GM23338 (cell line): ENCODE measurements around the gene GCH1. TPM values are rescaled to one million over a fixed set of nuclear protein-coding genes. Genes with fewer than 3 reads are reported as not detected.

Source experiments
- ATAC-seq: fragments of 200-7000 bp; cut with Tn5 transposase; 3 replicates; pipeline ENCODE4 v1.9.1; 2020
- DNase-seq: peaks from one replicate; pipeline ENCODE4 v3.0.0-alpha.2; 2015; ENCODE audit warnings: low spot score
- H2AFZ ChIP-seq: fragments of 200-600 bp; sonication (generic); 2 replicates; pipeline ENCODE4 v1.8.0; 2016; ENCODE audit warnings: antibody characterized with exemption, mild to moderate bottlenecking, moderate library complexity
- H3F3A ChIP-seq: fragments of 200-600 bp; sonication (generic); replicated peaks from 2 replicates; pipeline ENCODE4 v1.8.0; 2017; ENCODE audit warnings: antibody characterized with exemption, mixed run types, low read depth
- H3K27ac ChIP-seq: fragments of 200-600 bp; sonication (generic); 2 replicates; pipeline ENCODE4 v1.6.1; 2016; ENCODE audit warnings: low read depth
- H3K27me3 ChIP-seq: fragments of 200-600 bp; sonication (generic); 2 replicates; pipeline ENCODE4 v1.8.0; 2016; ENCODE audit warnings: mild to moderate bottlenecking, mixed run types, moderate library complexity; ENCODE audit not compliant: insufficient read depth
- H3K36me3 ChIP-seq: fragments of 200-600 bp; sonication (generic); 2 replicates; pipeline ENCODE4 v1.8.0; 2016; ENCODE audit warnings: mild to moderate bottlenecking; ENCODE audit not compliant: insufficient read depth
- H3K4me1 ChIP-seq: fragments of 200-600 bp; sonication (generic); 2 replicates; pipeline ENCODE4 v1.8.0; 2016; ENCODE audit warnings: mild to moderate bottlenecking, moderate library complexity; ENCODE audit not compliant: insufficient read depth
- H3K4me2 ChIP-seq: fragments of 200-600 bp; sonication (generic); 2 replicates; pipeline ENCODE4 v1.7.1; 2017; ENCODE audit warnings: mixed run types
- H3K4me3 ChIP-seq: fragments of 200-600 bp; sonication (generic); 2 replicates; pipeline ENCODE4 v1.6.1; 2016; ENCODE audit warnings: mixed run types
- H3K79me2 ChIP-seq: fragments of 200-600 bp; sonication (generic); replicated peaks from 2 replicates; pipeline ENCODE4 v1.8.0; 2017; ENCODE audit warnings: mild to moderate bottlenecking; ENCODE audit not compliant: insufficient read depth
- H3K9me2 ChIP-seq: fragments of 200-600 bp; sonication (generic); 2 replicates; pipeline ENCODE4 v1.8.0; 2017; ENCODE audit not compliant: insufficient read depth
- H4K20me1 ChIP-seq: fragments of 200-600 bp; sonication (generic); replicated peaks from 2 replicates; pipeline ENCODE4 v1.8.0; 2017; ENCODE audit warnings: mild to moderate bottlenecking; ENCODE audit not compliant: insufficient read depth
- H3K27ac Mint-ChIP-seq: 2 replicates; pipeline ENCODE4 v1.8.0; 2020; ENCODE audit warnings: inconsistent platforms, mild to moderate bottlenecking, moderate library complexity, mixed read lengths
- H3K27me3 Mint-ChIP-seq: 3 replicates; pipeline ENCODE4 v1.8.0; 2022; ENCODE audit warnings: low read depth, mild to moderate bottlenecking, moderate library complexity, mixed read lengths, inconsistent platforms; ENCODE audit not compliant: insufficient read depth, poor library complexity
- H3K36me3 Mint-ChIP-seq: 3 replicates; pipeline ENCODE4 v1.8.0; 2021; ENCODE audit warnings: low read depth, mild to moderate bottlenecking, inconsistent platforms, moderate library complexity, mixed read lengths
- H3K4me1 Mint-ChIP-seq: 3 replicates; pipeline ENCODE4 v1.8.0; 2020; ENCODE audit warnings: mild to moderate bottlenecking, inconsistent platforms, mixed read lengths
- H3K4me3 Mint-ChIP-seq: 3 replicates; pipeline ENCODE4 v1.8.0; 2021; ENCODE audit warnings: moderate library complexity, mild to moderate bottlenecking, inconsistent platforms, mixed read lengths
- H3K9me3 Mint-ChIP-seq: 3 replicates; pipeline ENCODE4 v1.8.0; 2020; ENCODE audit warnings: moderate library complexity, mild to moderate bottlenecking, inconsistent platforms, mixed read lengths
- CREB1 ChIP-seq: fragments of 250-450 bp; sonication (Bioruptor Pico); IDR thresholded peaks from 2 replicates; pipeline ENCODE4 v1.5.0; 2020; ENCODE audit warnings: low read depth, mild to moderate bottlenecking, moderate library complexity
- CTCF ChIP-seq, 2 experiments: fragments of 200-600 bp in 1 of 2; sonication (generic) in 1 of 2; conservative IDR thresholded peaks; 2 replicates each; pipeline versions ENCODE4 v1.5.1 to v1.6.1; 2016 to 2017; ENCODE audit warnings: antibody characterized with exemption in 2 of 2, low read depth in 2 of 2, mild to moderate bottlenecking in 2 of 2, moderate library complexity in 1 of 2
- ETS1 ChIP-seq: IDR thresholded peaks from 2 replicates; pipeline ENCODE4 v1.6.1; 2016; ENCODE audit warnings: antibody characterized with exemption
- EZH2phosphoT487 ChIP-seq: fragments of 200-600 bp; sonication (generic); IDR thresholded peaks from one replicate; pipeline ENCODE4 v1.8.1; 2018; ENCODE audit warnings: antibody characterized with exemption; ENCODE audit not compliant: unreplicated experiment
- POLR2AphosphoS5 ChIP-seq: IDR thresholded peaks from 2 replicates; pipeline ENCODE4 v1.6.1; 2016; ENCODE audit warnings: antibody characterized with exemption, low read depth
- REST ChIP-seq: IDR thresholded peaks from one replicate; pipeline ENCODE4 v1.6.1; 2018; ENCODE audit warnings: antibody characterized with exemption; ENCODE audit not compliant: unreplicated experiment
- ZNF114 ChIP-seq: fragments of 250-450 bp; sonication (Bioruptor Pico); IDR thresholded peaks from 2 replicates; pipeline ENCODE4 v1.5.0; 2020; ENCODE audit warnings: mild to moderate bottlenecking, moderate library complexity
- ZNF462 ChIP-seq: fragments of 250-450 bp; sonication (Bioruptor Pico); IDR thresholded peaks from 2 replicates; pipeline ENCODE4 v1.5.0; 2020; ENCODE audit warnings: mild to moderate bottlenecking, moderate library complexity
- polyA plus RNA-seq: library from polyadenylated mRNA; unstranded; fragments of >200 nt; fragmentation: Nextera tagmentation; extraction: Ambion mirVana; gene quantifications from 2 replicates; pipeline ENCODE4 v1.2.1, GENCODE V29; 2016
- total RNA-seq: library from RNA; depleted of rRNA; stranded (reverse); fragments of >200 nt; shearing (Covaris generic); gene quantifications from 2 replicates; pipeline ENCODE4 v1.2.3, GENCODE V29; 2014

Gene GCH1
- total and polyA plus RNA-seq, 2 experiments from 2014 or later, result 8.7 to 15.0 TPM

- H3K27ac ChIP-seq, result no peak overlapping the region
- H3K4me3 ChIP-seq, result no peak overlapping the region
- no peaks in the 10 kb centered on the region for H3K79me2 ChIP-seq
- DNase-seq, result no peak
- TF ChIP-seq ZNF114, result no peak
- Mint-ChIP-seq H3K9me3 (no peaks in the 10 kb centered on the region), H3K27me3 (peaks cover 2% of the 10 kb centered on the region), H3K27ac (no peak overlapping the region), H3K36me3 (no peaks in the 10 kb centered on the region), H3K4me3 (no peak overlapping the region), H3K4me1 (peaks cover 11% of the 10 kb centered on the region; the same call in 1 of the 3 replicates)
- no peak overlapping the region for H3K4me2 ChIP-seq
- no peak overlapping the region for H2AFZ ChIP-seq
- no peaks in the 10 kb centered on the region for H3F3A ChIP-seq
- H3K27me3 ChIP-seq, result no peaks in the 10 kb centered on the region
- no peaks in the 10 kb centered on the region for H3K9me2 ChIP-seq
- no peaks in the 10 kb centered on the region for H3K4me1 ChIP-seq
- ATAC-seq, result no peak
- no peaks in the 10 kb centered on the region for H4K20me1 ChIP-seq
- H3K36me3 ChIP-seq, result no peaks in the 10 kb centered on the region
Measured at GRCh38 chr14:54796961-54797360, 105.7 kb downstream of the GCH1 start.

- no peak for TF ChIP-seq CREB1
- TF ChIP-seq ZNF462 (CRISPR knock-in tag), result no peak
- TF ChIP-seq POLR2AphosphoS5, result no peak
- no peak for TF ChIP-seq REST
- TF ChIP-seq EZH2phosphoT487, result no peak
- TF ChIP-seq ETS1, result no peak
- no peak for TF ChIP-seq CTCF (conservative IDR thresholded peaks at IDR 0.05; ENCODE audit: low read depth in 2 of 2)
- no peak for TF ChIP-seq ZNF114
- ATAC-seq, result no peak
- no peak for DNase-seq
- Histone ChIP-seq H3K27ac (no peak overlapping the region), H3K36me3 (no peaks in the 10 kb centered on the region), H3K27me3 (no peaks in the 10 kb centered on the region), H2AFZ (no peak overlapping the region), H3K4me2 (no peak overlapping the region), H3K79me2 (no peaks in the 10 kb centered on the region), H3K4me3 (no peak overlapping the region), H3K4me1 (no peaks in the 10 kb centered on the region), H3K9me2 (no peaks in the 10 kb centered on the region), H4K20me1 (no peaks in the 10 kb centered on the region), H3F3A (no peaks in the 10 kb centered on the region)
- no peaks in the 10 kb centered on the region for H3K9me3 Mint-ChIP-seq
- H3K27me3 Mint-ChIP-seq, result peaks cover 2% of the 10 kb centered on the region
- no peak overlapping the region for H3K4me3 Mint-ChIP-seq
- H3K27ac Mint-ChIP-seq, result no peak overlapping the region
- peaks cover 11% of the 10 kb centered on the region; the same call in 2 of the 3 replicates for H3K4me1 Mint-ChIP-seq
- H3K36me3 Mint-ChIP-seq, result no peaks in the 10 kb centered on the region
Measured at GRCh38 chr14:54794796-54795195, 107.8 kb downstream of the GCH1 start.
